K562 treated with DMSO at 1 percent for 24 hours (cell line): ENCODE measurements around the gene CCDC97. TPM values are rescaled to one million over a fixed set of nuclear protein-coding genes. Genes with fewer than 3 reads are reported as not detected.

Source experiments
- total RNA-seq: library from RNA; unstranded; fragments of 300-600 nt; gene quantifications from 2 replicates; pipeline ENCODE4 v1.2.3, GENCODE V29; 2022; ENCODE audit warnings: low read depth; ENCODE audit not compliant: insufficient read depth

CCDC97 gene
- 39.1 and 39.2 TPM in 2 replicates for total RNA-seq

DNA sequence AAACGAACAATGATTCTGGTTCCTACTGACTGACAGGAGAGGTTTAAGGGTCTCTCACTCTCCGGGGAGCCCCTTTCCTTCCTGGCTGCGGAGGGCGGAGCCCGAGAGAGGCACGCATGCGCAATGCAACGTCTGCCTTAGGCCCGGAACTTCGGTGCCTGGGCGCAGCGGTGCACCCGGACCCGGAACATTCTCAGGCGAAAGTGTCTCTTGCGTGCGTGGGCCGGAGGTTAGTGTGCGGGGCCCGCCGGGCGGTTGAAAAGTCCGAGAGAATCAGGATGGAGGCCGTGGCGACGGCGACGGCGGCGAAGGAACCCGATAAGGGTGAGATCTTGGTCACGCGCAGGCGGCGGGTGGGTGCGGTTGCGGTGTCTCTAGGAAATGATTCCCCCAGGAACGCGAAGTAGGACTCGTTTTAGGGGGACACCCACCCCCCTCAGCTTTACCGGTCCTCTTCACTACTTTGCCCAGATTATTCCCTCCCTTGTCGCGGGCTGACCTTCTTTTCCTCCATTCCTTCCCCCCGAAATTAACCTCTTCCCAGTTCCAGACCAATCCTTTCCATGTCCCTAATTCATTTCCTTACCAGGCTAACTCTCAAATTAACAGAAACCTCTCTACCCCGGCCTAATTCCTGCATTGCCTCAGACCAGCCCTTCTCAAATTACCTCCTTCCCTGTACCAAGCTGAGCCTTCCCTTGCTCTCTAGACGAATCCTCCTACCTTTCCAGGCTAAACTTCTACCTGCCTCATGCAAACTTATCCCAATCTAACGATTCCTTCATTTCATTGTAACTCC lies at the start of gene CCDC97:
CCDC97 (plus strand) TSS at position 140 of the 799 bp plus-strand sequence; CDS start at position 279, 139 bp downstream.

DNA sequence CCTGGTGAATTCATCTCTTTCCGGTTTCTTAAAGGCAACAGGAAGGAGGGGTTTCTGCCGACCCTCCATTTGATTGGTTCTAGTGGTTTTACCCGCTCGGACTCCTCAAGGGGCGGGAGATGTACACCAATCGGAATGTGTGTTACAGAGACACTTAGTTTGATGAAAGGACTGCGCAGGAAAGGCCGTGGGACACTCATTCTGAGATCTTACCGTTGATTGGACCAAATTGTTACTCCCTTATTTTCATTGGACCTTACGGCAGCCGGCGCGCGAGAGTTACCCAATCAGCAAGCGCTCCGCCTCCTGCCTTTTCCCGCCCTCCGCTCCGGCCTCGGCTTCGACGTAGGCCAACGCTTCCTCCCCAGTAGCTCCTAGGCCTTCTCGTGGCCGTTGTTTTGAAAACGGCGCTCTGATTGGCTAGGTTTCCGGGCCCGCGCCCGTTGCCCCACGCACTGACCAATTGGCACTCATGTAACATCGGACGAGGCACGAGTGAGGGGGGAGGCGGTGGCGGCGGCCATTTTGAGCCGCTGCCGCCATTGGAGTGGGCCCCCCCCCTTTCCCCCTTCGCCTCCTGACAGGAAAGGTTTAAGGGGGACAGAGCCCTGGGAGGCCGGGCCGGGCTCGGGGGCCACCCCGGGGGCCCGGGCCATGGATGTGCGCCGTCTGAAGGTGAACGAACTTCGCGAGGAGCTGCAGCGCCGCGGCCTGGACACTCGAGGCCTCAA lies 46.0 kb upstream of the CCDC97 start, which contains the start of gene HNRNPUL1:
HNRNPUL1 (plus strand) TSS at position 523 of the 731 bp plus-strand sequence; CDS start at position 655, 132 bp downstream.

DNA sequence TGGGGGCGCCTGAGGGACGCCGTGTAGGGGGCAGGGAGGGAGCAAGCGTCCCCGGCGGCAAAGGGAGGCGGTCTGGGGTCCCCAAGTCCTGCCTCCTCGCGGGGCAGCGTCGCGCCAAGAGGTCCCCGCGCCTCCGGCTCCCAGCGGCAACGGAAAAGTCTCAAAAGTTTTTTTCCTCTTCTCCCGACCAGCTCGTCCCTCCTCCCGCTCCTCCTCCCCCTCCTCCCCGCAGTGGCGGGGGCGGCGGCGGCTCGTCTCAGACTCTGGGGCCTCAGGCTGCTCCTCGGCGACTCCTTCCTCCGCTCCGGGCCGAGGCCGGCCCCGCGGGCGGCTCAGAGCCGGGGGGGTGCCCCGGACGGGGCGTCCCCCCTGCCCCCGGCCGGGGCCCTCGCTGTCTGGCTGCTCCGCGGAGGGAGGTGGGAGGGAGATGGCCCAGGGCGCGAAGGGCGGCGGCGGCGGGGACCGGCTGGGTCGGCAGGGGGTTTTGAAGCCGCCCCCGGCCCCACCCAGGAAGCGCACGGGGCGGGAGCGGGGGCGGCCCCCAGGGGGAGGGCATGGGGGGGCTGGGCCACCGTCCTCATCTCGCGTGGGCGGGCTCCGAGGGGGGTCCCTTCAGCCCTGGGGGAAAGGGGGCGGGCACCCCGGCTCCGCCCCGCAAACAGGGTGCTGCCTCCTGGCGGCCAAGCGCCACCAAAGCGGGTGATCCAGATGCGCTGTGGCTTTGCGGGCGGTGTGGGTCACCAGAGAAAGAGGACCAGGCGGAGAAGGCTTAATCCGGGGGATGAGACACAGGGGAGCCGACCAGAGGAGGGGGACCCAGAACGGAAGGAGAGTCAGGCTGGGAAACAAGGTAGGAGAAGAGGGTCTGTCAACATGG lies 43.7 kb downstream of the CCDC97 start, which contains the start of gene TGFB1:
TGFB1 (minus strand) TSS at position 457 of the 877 bp plus-strand sequence. CDS start 878 bp downstream, outside the sequence.

DNA sequence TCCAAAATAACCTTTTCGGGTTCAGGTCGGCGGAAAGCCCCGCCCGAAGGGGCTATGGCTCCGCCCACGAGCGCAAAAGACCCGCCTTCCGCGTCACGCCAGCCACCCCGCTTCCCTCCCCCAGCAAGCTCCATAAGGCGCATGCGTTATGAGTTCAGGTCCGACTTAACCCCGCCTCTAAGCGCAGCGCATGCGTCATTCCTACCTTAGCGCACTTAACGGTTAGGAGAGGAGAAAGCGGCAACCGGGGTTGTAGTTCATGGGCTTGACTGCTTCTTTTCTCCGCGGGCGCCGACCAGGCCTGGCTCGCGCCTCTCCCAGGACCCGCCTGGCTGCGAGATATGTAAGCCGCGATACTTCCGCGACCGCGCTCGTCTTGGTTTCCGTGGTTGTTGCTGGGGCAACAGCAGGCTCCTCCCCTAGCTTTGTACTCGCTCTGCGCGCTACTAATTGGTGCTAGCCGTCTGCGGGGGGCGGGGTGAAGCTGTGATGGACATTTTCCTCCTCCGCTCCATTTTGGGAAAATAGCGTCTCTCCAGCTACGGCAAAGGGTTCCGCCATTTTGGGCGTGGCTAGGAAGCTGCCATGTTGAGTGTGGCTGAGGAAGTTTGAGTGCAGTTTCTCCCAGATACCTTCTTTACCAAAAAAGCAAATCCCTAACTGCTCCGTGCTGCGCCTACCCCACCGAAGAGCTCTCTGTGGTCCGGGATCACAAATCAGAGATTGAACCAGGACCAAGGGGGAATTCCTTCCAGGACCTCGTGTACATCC lies 54.0 kb downstream of the CCDC97 start, which contains the start of gene B9D2:
B9D2 (minus strand) TSS at position 397 of the 771 bp plus-strand sequence. CDS start 630 bp downstream, outside the sequence.

Other genes with a start within 250 kb of the CCDC97 start
- not detected in 2 replicates for gene CYP2A13, start 221.7 kb upstream of the CCDC97 start, total RNA-seq
- 2.0 and 6.4 TPM in 2 replicates for gene CYP2F1, start 195.7 kb upstream of the CCDC97 start, total RNA-seq
- gene CYP2S1, start 117.0 kb upstream of the CCDC97 start, total RNA-seq, result 1.3 and 4.7 TPM in 2 replicates
- 0.47 and 0.88 TPM in 2 replicates for gene AXL, start 90.9 kb upstream of the CCDC97 start, total RNA-seq
- 148 and 151 TPM in 2 replicates for gene HNRNPUL1, start 45.8 kb upstream of the CCDC97 start, total RNA-seq
- 233 and 239 TPM in 2 replicates for gene TGFB1, start 43.8 kb downstream of the CCDC97 start, total RNA-seq
- gene B9D2, start 54.0 kb downstream of the CCDC97 start, total RNA-seq, result 10.7 and 16.9 TPM in 2 replicates
- 7.0 and 7.3 TPM in 2 replicates for gene TMEM91, start 66.4 kb downstream of the CCDC97 start, total RNA-seq
- 33.9 and 44.8 TPM in 2 replicates for gene EXOSC5, start 87.2 kb downstream of the CCDC97 start, total RNA-seq
- gene BCKDHA, start 87.6 kb downstream of the CCDC97 start, total RNA-seq, result 72.3 and 74.8 TPM in 2 replicates
- gene B3GNT8, start 117.2 kb downstream of the CCDC97 start, total RNA-seq, result 9.5 and 14.8 TPM in 2 replicates
- gene DMAC2, start 129.7 kb downstream of the CCDC97 start, total RNA-seq, result 68.0 and 75.7 TPM in 2 replicates
- gene ERICH4, start 133.0 kb downstream of the CCDC97 start, total RNA-seq, result not detected in 2 replicates